Measurements from ENCODE around the gene PKD2. TPM values are rescaled to one million over a fixed set of nuclear protein-coding genes. Genes with fewer than 3 reads are reported as not detected.

Gene PKD2
- total RNA-seq, 1 experiment from 2014 or later = 12.9 TPM

- Histone ChIP-seq H3K4me3 (ENCODE audit: low read length) (no peak overlapping the region), H3K4me2 (ENCODE audit: low read length) (no peak overlapping the region), H3K9ac (ENCODE audit: low read length) (no peak overlapping the region), H4K20me1 (ENCODE audit: low read length) (no peaks in the 10 kb centered on the region), H3K4me1 (ENCODE audit: insufficient read depth, low read length) (no peaks in the 10 kb centered on the region), H3K27ac (ENCODE audit: low read length) (no peak overlapping the region), H3F3A (ENCODE audit: low read length, unreplicated experiment) (no peaks in the 10 kb centered on the region), H3K9me3 (ENCODE audit: low read length) (no peaks in the 10 kb centered on the region), H3K79me2 (ENCODE audit: low read length) (no peaks in the 10 kb centered on the region), H3K36me3 (ENCODE audit: low read depth, low read length) (no peaks in the 10 kb centered on the region; the same call in 1 of the 2 replicates), H3K9me2 (replicated peaks; ENCODE audit: low read length) (no peaks in the 10 kb centered on the region), H3K27me3 (ENCODE audit: low read length) (no peaks in the 10 kb centered on the region), H2AFZ (ENCODE audit: low read length) (no peak overlapping the region)
- DNase-seq (no peak), ATAC-seq (no peak)
- intact Hi-C loops (cut with micrococcal nuclease) = no loop called here
- no TSS peak for BruUV-seq (replicated peaks)
- no peak for TF ChIP-seq EZH2 (IDR thresholded peaks at IDR 0.05; ENCODE audit: low read length, unreplicated experiment)
- no peak for TF ChIP-seq CTCF (conservative IDR thresholded peaks at IDR 0.05; ENCODE audit: low read depth, low read length)
- TF ChIP-seq EZH2phosphoT487 (IDR thresholded peaks at IDR 0.05; ENCODE audit: borderline replicate concordance, low read length) = no peak
- ChIA-PET POLR2A (ENCODE audit: unreplicated experiment) (no interaction called here), CTCF (no interaction called here)
Measured at GRCh38 chr4:88077911-88078524, 70.6 kb downstream of the PKD2 start.

- no peak overlapping the region for H2AFZ ChIP-seq (ENCODE audit: low read length)
- ATAC-seq = no peak
- H3K27ac ChIP-seq (ENCODE audit: low read length) = no peak overlapping the region
- no peaks in the 10 kb centered on the region for H3F3A ChIP-seq (ENCODE audit: low read length, unreplicated experiment)
- BruUV-seq (replicated peaks) = no TSS peak
- H3K9me3 ChIP-seq (ENCODE audit: low read length) = no peaks in the 10 kb centered on the region
- no peak overlapping the region for H3K4me3 ChIP-seq (ENCODE audit: low read length)
- DNase-seq = no peak
- no peaks in the 10 kb centered on the region for H3K9me2 ChIP-seq (replicated peaks; ENCODE audit: low read length)
- H3K4me2 ChIP-seq (ENCODE audit: low read length) = no peak overlapping the region
- H3K9ac ChIP-seq (ENCODE audit: low read length) = no peak overlapping the region
- no peaks in the 10 kb centered on the region for H3K27me3 ChIP-seq (ENCODE audit: low read length)
- no peak for TF ChIP-seq EZH2 (IDR thresholded peaks at IDR 0.05; ENCODE audit: low read length, unreplicated experiment)
- no peak for TF ChIP-seq CTCF (conservative IDR thresholded peaks at IDR 0.05; ENCODE audit: low read depth, low read length)
- TF ChIP-seq EZH2phosphoT487 (IDR thresholded peaks at IDR 0.05; ENCODE audit: borderline replicate concordance, low read length) = no peak
- intact Hi-C loops (cut with micrococcal nuclease) = no loop called here
- H3K79me2 ChIP-seq (ENCODE audit: low read length) = no peaks in the 10 kb centered on the region
- no peaks in the 10 kb centered on the region for H4K20me1 ChIP-seq (ENCODE audit: low read length)
- CTCF ChIA-PET = no interaction called here
- POLR2A ChIA-PET (ENCODE audit: unreplicated experiment) = no interaction called here
- no peaks in the 10 kb centered on the region; the same call in 1 of the 2 replicates for H3K36me3 ChIP-seq (ENCODE audit: low read depth, low read length)
- no peaks in the 10 kb centered on the region for H3K4me1 ChIP-seq (ENCODE audit: insufficient read depth, low read length)
Measured at GRCh38 chr4:88078579-88078978, 71.1 kb downstream of the PKD2 start.

GRCh38 chr4:88080626-88081025 is 73.2 kb downstream of the PKD2 start:
- CTCF ChIA-PET = no interaction called here
- Histone ChIP-seq H2AFZ (ENCODE audit: low read length) (no peak overlapping the region), H3K9ac (ENCODE audit: low read length) (no peak overlapping the region), H3K4me1 (ENCODE audit: insufficient read depth, low read length) (no peaks in the 10 kb centered on the region), H3K9me2 (replicated peaks; ENCODE audit: low read length) (no peaks in the 10 kb centered on the region), H3K79me2 (ENCODE audit: low read length) (no peaks in the 10 kb centered on the region), H4K20me1 (ENCODE audit: low read length) (no peaks in the 10 kb centered on the region), H3K4me3 (ENCODE audit: low read length) (no peak overlapping the region), H3K9me3 (ENCODE audit: low read length) (no peaks in the 10 kb centered on the region), H3K4me2 (ENCODE audit: low read length) (no peak overlapping the region), H3K36me3 (ENCODE audit: low read depth, low read length) (no peaks in the 10 kb centered on the region), H3F3A (ENCODE audit: low read length, unreplicated experiment) (no peaks in the 10 kb centered on the region), H3K27ac (ENCODE audit: low read length) (no peak overlapping the region), H3K27me3 (ENCODE audit: low read length) (no peaks in the 10 kb centered on the region)
- DNase-seq = no peak
- no peak for ATAC-seq
- POLR2A ChIA-PET (ENCODE audit: unreplicated experiment) = no interaction called here
- TF ChIP-seq CTCF (conservative IDR thresholded peaks at IDR 0.05; ENCODE audit: low read depth, low read length) = no peak
- no peak for TF ChIP-seq EZH2 (IDR thresholded peaks at IDR 0.05; ENCODE audit: low read length, unreplicated experiment)
- TF ChIP-seq EZH2phosphoT487 (IDR thresholded peaks at IDR 0.05; ENCODE audit: borderline replicate concordance, low read length) = no peak
- intact Hi-C loops (cut with micrococcal nuclease) = no loop called here
- no TSS peak for BruUV-seq (replicated peaks)
